Measurements from ENCODE around the gene PLTP. TPM values are rescaled to one million over a fixed set of nuclear protein-coding genes. Genes with fewer than 3 reads are reported as not detected.

The PLTP gene
- polyA plus RNA-seq (2011; rRNA removed), result 105 and 154 TPM in 2 replicates
- polyA minus RNA-seq (2011; rRNA and poly(A)+ RNA removed), result 43.0 and 67.8 TPM in 2 replicates

- TF ChIP-seq CTCF (IDR thresholded peaks at IDR 0.05; ENCODE audit: low read depth, low read length), result no peak
- no peak for DNase-seq (ENCODE audit: low read depth, low spot score)
- H3K27ac ChIP-seq (ENCODE audit: low read depth, low read length), result peak within 1 kb of the TSS; percentile 75
- ChIA-PET CTCF (interaction anchor here (0.5 to 2.1 kb wide), 2 partner anchors 22 to 37 kb away, joined by 4 to 11 read pairs; no protein-coding TSS in a partner anchor), POLR2A (interaction anchor here (0.9 to 3.6 kb wide), 9 partner anchors 8 to 29 kb away, joined by 3 to 57 read pairs (median 6); partner anchors contain the start of genes CTSA, NEURL2 and PCIF1)
- no peaks in the 10 kb centered on the region; the same call in 1 of the 2 replicates for H3K9me3 ChIP-seq (ENCODE audit: control insufficient read depth, insufficient read depth, low read length)
- H3K4me3 ChIP-seq (ENCODE audit: low read depth, low read length), result peak within 1 kb of the TSS; percentile 69
- no peaks in the 10 kb centered on the region for H3K27me3 ChIP-seq (ENCODE audit: control insufficient read depth, insufficient read depth, low read length)
Measured at GRCh38 chr20:45911486-45912343, at the start of gene PLTP. Gene PLTP, minus strand, starts transcription at chr20:45912155. Its CDS starts 703 bp downstream, at chr20:45911452.

GRCh38 chr20:45959956-45960630 lies 48.1 kb upstream of the PLTP start:
- TF ChIP-seq CTCF (IDR thresholded peaks at IDR 0.05; ENCODE audit: low read depth, low read length), result no peak
- POLR2A ChIA-PET, result interaction anchor here (1.1 kb wide), 1 partner anchor 25 kb away, joined by 5 read pairs; no protein-coding TSS in a partner anchor
- no peak for DNase-seq (ENCODE audit: low read depth, low spot score)

GRCh38 chr20:45959126-45959525 lies 47.2 kb upstream of the PLTP start:
- ChIA-PET CTCF (interaction anchor here (0.6 to 5.2 kb wide), 2 partner anchors 11 to 119 kb away, joined by 3 to 60 read pairs; no protein-coding TSS in a partner anchor), POLR2A (interaction anchor here (1.1 to 2.0 kb wide), 2 partner anchors 11 to 24 kb away, joined by 5 to 6 read pairs; no protein-coding TSS in a partner anchor)
- Histone ChIP-seq H3K9me3 (ENCODE audit: control insufficient read depth, insufficient read depth, low read length) (no peaks in the 10 kb centered on the region; the same call in 1 of the 2 replicates), H3K27ac (ENCODE audit: low read depth, low read length) (no peak overlapping the region), H3K4me3 (ENCODE audit: low read depth, low read length) (no peak overlapping the region), H3K27me3 (ENCODE audit: control insufficient read depth, insufficient read depth, low read length) (no peaks in the 10 kb centered on the region)
- no peak for TF ChIP-seq CTCF (IDR thresholded peaks at IDR 0.05; ENCODE audit: low read depth, low read length)
- DNase-seq (ENCODE audit: low read depth, low spot score), result no peak

More at GRCh38 chr20:45959956-45960630, 48.1 kb upstream of the PLTP start:
- CTCF ChIA-PET, result interaction anchor here (1.1 to 5.2 kb wide), 2 partner anchors 10 to 161 kb away, joined by 3 to 60 read pairs; no protein-coding TSS in a partner anchor
- H3K9me3 ChIP-seq (ENCODE audit: control insufficient read depth, insufficient read depth, low read length), result no peaks in the 10 kb centered on the region; the same call in 1 of the 2 replicates
- no peak overlapping the region for H3K4me3 ChIP-seq (ENCODE audit: low read depth, low read length)
- H3K27ac ChIP-seq (ENCODE audit: low read depth, low read length), result no peak overlapping the region
- no peaks in the 10 kb centered on the region for H3K27me3 ChIP-seq (ENCODE audit: control insufficient read depth, insufficient read depth, low read length)

- H3K9me3 ChIP-seq (ENCODE audit: control insufficient read depth, insufficient read depth, low read length), result no peaks in the 10 kb centered on the region; the same call in 1 of the 2 replicates
- ChIA-PET CTCF (interaction anchor here (5.2 kb wide), 1 partner anchor 11 kb away, joined by 60 read pairs; no protein-coding TSS in a partner anchor), POLR2A (interaction anchor here (2.0 kb wide), 1 partner anchor 11 kb away, joined by 6 read pairs; no protein-coding TSS in a partner anchor)
Measured at GRCh38 chr20:45958593-45958992, 46.6 kb upstream of the PLTP start.

More at GRCh38 chr20:45958593-45958992, 46.6 kb upstream of the PLTP start:
- no peak for TF ChIP-seq CTCF (IDR thresholded peaks at IDR 0.05; ENCODE audit: low read depth, low read length)
- H3K4me3 ChIP-seq (ENCODE audit: low read depth, low read length), result no peak overlapping the region
- H3K27me3 ChIP-seq (ENCODE audit: control insufficient read depth, insufficient read depth, low read length), result no peaks in the 10 kb centered on the region
- H3K27ac ChIP-seq (ENCODE audit: low read depth, low read length), result no peak overlapping the region
- no peak for DNase-seq (ENCODE audit: low read depth, low spot score)
